Fibroblast of peridontal ligament (primary cell): ENCODE results near the gene DYNC1H1.
A peak's percentile ranks its signal among the peaks of the same experiment; 100 is the strongest.

Experiments used
- DNase-seq: peaks from one replicate; pipeline ENCODE4 v3.0.0-alpha.2; 2010; ENCODE audit errors: extremely low read depth

The DYNC1H1 gene

DNA sequence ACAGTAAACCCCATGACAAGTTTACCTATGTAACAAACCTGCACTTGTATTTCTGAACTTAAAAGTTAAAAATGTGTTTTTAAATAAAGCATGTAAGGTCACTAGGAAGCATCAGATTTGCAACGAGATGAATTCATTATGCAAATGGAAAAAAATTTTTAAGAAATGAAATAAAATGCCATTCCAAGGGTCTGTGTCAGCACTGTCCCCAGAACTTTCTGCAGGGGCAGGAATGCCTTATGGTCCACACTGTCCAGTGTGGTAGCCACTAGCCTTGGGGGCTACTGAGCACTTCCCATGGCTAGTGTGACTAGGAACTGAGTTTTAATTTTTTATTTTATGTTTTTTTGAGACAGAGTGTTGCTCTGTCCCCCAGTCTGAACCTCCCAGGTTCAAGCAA lies 73.3 kb downstream of the DYNC1H1 start:
- DNase-seq = no peak

DNA sequence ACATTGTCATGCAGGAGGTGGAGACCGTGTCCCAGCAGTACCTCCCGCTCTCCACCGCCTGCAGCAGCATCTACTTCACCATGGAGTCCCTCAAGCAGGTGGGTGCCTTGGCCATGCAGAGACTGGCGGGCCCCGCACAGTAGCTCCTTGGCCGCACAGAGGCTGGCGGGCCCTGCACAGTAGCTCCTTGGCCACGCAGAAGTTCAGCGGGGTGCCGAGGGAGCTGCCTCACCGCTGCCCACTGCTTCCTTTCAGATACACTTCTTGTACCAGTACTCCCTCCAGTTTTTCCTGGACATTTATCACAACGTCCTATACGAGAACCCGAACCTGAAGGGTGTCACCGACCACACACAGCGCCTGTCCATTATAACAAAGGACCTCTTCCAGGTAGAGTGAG lies 74.8 kb downstream of the DYNC1H1 start:
- DNase-seq = no peak

GRCh38 chr14:102040153-102040552 lies 75.8 kb downstream of the DYNC1H1 start:
- no peak for DNase-seq

DNA sequence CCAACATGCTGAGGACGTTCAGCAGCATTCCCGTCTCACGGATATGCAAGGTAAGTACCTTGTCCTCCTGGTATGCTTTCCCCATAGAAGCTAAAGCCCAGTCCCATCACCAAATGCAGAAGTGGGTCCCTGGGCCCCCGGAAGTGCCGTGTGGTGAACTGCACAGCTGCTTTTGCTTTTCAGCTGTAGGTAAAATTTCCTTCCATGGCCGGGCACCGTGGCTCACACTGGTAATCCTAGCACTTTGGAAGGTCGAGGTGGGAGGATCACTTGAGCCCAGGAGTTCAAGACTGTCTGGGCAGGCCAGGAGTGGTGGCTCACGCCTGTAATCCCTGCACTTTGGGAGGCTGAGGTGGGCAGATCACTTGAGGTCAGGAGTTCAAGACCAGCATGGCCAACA lies 78.3 kb downstream of the DYNC1H1 start:
- DNase-seq = no peak

DNA sequence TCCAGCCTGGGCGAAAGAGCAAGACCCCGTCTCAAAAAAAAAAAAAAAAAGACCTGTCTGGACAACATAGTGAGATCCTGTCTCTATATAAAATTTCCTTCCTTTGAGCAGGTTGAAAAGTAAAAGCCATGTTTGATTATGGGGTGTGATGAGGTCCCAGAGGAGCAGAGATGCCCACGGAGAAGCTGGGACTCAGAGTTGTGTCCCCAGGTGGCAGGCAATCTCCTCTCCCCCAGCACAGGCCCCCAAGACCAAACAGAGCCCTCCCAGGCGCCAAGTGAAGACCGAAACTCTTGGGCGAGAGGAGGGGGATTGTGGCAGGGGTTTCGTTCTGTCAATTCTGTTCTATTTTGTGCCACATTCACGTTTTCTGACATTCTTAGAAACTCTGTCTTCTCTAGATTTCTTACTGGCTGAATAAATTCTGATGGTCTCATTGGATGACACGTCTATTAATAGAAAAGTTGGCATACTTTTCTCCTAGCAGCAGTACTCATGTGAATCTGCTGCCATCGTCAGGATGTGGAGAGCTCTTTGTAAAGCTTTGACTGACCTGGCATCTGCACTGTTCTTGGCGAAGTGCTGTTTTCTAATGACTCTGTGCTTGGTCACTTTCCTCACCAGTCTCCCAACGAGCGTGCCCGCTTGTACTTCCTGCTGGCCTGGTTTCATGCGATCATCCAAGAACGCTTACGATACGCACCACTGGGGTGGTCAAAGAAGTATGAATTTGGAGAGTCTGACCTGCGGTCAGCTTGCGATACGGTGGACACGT lies 79.1 kb downstream of the DYNC1H1 start:
- no peak for DNase-seq

DNA sequence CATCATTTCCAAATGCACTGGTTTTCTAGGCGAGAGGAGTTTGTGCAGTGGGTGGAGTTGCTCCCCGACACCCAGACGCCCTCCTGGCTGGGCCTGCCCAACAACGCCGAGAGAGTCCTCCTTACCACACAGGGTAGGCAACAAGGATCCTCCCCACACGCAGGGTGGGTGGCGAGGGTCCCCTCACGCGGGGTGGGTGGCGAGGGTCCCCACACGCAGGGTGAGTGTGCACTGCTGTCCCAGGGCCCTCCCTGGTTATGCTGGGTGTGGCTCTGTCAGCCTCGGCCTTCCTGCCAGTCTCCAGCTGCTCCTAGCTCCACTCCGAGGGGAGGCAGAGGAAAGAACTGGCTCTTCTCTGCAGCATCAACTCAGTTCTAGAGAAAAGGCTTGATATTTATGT lies 80.2 kb downstream of the DYNC1H1 start:
- DNase-seq = no peak

GRCh38 chr14:102046337-102047278 lies 82.2 kb downstream of the DYNC1H1 start:
- peak; percentile 57 for DNase-seq

- no peak for DNase-seq
These were observed 83.6 kb downstream of the DYNC1H1 start for GRCh38 chr14:102047808-102048540.

DNA sequence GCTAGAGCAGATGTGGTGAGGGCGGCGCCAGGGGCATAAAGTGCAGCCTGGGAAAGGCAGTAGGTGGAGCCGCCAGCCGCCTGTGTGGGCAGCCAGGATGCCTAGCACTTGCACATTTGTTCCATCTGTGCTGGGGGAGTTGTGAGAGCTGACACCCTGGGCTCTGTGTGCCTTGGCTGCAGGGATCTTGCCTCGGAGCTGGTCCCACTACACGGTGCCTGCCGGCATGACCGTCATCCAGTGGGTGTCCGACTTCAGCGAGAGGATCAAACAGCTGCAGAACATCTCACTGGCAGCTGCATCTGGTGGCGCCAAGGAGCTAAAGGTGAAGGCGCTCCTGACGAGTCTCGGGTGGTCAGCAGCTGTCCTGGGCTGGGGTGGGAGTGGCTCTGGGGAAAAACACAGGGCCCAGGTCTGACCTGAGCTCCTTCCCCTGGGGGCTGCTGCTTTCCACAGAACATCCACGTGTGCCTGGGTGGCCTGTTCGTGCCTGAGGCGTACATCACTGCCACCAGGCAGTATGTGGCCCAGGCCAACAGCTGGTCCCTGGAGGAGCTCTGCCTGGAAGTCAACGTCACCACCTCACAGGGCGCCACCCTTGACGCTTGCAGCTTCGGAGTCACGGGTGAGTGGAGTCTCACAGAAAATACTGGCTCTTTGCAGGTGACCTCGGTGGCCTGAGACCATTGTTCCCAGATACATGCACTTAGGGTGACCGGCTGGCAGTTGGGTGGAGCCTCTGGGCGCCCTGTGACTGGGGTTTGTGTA lies 85.1 kb downstream of the DYNC1H1 start:
- DNase-seq = no peak

- DNase-seq = no peak
These were observed 85.6 kb downstream of the DYNC1H1 start for GRCh38 chr14:102050026-102050405.

GRCh38 chr14:102050625-102051024 lies 86.3 kb downstream of the DYNC1H1 start:
- peak; percentile 91 for DNase-seq

DNA sequence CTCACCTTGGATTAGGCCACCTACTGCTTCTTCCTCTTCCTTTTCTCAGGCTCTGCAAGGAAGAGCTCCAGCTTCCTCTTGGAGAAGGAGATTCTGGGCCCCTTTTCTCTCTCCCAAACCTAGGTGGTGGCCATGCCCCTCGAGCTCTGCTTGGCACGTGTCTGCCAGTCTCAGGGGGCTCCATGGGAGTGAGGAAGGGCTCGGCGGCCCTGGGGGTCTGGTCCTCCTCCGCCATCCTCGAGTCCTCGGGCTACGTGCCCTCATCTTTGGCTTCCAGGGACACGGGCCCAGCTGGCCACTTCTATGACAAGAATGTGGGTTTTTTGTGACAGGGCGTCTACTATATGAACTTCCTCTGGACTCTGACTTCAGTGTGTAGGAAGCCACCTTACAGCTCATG lies 88.1 kb downstream of the DYNC1H1 start:
- no peak for DNase-seq

- peak; percentile 49 for DNase-seq
These were observed 91.0 kb downstream of the DYNC1H1 start for GRCh38 chr14:102055181-102055901.

- no peak for DNase-seq
These were observed 92.5 kb downstream of the DYNC1H1 start for GRCh38 chr14:102056694-102057442.

DNA sequence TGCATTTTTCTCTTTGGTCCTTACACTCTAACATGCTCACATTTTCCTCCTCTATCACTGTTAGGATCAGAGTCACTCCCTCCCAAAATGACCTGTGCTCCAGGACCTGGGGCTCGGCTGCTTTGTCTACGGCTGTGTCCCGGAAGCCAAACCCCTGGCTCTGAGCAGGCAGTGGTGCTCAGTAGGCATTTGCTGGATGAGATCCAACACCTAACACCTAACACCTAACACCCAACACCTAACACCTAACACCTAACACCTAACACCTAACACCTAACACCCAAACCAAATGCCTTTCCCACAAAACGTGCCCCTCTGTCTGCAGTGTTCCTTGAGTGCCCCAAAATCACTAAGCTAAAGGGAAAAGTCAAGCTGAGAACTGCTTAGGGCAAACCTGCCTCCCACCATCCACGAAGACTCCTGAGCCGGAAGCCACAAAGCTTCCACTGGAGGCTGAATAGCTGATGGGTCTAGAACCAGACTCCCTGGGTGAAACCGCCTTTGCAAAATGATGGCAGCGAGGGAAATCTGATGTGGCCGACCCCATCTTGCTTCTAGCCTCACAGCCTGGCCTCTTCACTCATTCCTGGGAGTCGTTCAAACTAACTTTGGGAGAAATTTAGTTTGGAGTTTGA lies 93.2 kb downstream of the DYNC1H1 start:
- no peak for DNase-seq

DNA sequence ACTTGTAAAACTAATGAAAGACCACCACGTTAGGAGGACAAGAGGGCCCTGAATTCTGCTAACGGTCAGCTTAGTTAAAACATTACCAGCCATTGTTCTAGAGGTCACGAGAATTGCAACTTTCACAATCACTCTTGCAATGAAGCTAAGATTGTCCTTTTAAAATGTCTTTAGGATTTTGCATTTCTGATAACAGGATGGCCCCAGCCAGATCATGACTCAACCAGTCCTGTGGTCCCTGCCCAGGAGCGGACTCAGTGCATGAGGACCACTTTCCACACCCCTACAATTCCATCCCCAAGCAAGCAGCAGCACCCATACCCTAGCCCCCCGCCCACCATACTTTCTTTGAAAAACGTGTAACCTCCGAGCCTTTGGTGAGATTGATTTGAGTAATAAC lies 93.8 kb downstream of the DYNC1H1 start:
- DNase-seq = no peak

DNA sequence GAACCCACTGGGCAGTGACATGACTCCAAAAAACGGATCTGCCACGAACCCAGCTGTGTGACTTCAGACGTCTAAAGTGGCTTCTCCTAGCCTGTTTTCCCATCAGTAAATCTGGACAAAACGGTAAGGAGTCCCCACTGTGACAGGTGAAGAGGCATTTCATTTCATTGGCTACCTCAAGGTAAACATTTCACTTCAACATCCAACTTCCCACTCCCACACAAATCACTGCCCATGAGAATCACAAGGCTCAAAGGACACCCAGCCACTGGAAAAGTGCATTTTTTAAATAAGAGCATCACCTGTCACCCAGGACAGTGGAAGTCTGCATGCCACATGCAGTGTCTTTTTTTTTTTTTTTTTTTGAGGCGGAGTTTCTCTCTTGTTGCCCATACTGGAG lies 94.6 kb downstream of the DYNC1H1 start:
- no peak for DNase-seq

DNA sequence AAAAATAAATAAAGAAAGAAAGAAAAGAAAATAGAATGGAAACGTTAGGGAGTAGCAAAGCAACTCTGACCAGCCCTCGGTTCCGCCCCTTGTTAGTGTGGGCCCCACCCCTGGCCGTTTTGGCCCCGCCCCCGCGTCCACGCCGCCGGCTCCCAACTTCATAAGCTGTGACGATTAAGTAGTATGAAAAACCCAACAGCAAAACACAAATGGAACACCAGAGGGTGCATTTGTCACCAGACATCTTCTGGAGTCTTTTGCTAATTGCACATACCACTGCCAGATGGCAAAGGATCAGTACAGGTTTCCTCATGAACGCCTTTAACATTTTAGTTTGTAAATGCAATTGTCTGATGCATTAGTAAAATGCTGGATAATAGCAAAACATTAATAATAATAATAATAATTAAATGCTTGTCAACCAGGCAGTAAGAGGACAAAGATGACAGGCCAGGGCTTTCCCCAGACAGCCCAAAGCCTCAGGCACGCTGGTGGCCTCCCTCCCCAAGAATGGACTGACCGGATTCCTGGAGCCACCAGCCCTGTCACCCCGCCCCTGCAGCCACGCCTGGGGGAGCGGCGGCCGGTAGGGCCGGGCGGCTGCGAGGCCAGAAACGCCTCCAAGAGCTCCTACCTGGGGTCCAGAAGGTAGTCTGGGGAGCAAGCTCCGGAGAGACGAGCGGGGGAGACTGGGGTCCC lies 98.9 kb downstream of the DYNC1H1 start:
- peak; percentile 85 for DNase-seq
